Gastrocnemius medialis (tissue), 4 donors: Measurements from ENCODE around the gene EFNB2. TPM values are rescaled to one million over a fixed set of nuclear protein-coding genes. Genes with fewer than 3 reads are reported as not detected.

ENCODE experiments used
- ATAC-seq, 2 donors: fragments of 150-250 bp; one replicate each; pipeline ENCODE4 v1.9.1; 2016
- DNase-seq, 2 donors: peaks; one replicate each; pipeline ENCODE4 v3.0.0-alpha.2; 2019
- H3K27ac ChIP-seq, 4 donors: fragments of 200-600 bp; sonication (generic); 1 replicate in 1 of 4; 2 replicates in 3 of 4; pipeline ENCODE4 v1.5.1; 2016 to 2018; ENCODE audit warnings: mild to moderate bottlenecking in 2 of 4, moderate library complexity in 1 of 4
- H3K27me3 ChIP-seq, 3 donors: fragments of 200-600 bp; sonication (generic) in 2 of 3; 1 replicate in 1 of 3; 2 replicates in 2 of 3; pipeline versions ENCODE4 v1.5.1 to v1.6.0; 2016 to 2019; ENCODE audit warnings: mild to moderate bottlenecking in 1 of 3, moderate library complexity in 1 of 3
- H3K36me3 ChIP-seq, 2 donors: fragments of 200-600 bp; sonication (generic) in 1 of 2; one replicate each; pipeline ENCODE4 v1.5.1; 2017 to 2018
- H3K4me1 ChIP-seq, 2 donors: fragments of 200-600 bp; sonication (generic) in 1 of 2; one replicate each; pipeline ENCODE4 v1.5.1; 2016 to 2017; ENCODE audit warnings: mild to moderate bottlenecking in 2 of 2
- H3K4me3 ChIP-seq, 4 donors: fragments of 200-600 bp; sonication (generic) in 3 of 4; 1 replicate in 1 of 4; 2 replicates in 3 of 4; pipeline ENCODE4 v1.5.1; 2016 to 2019; ENCODE audit warnings: mild to moderate bottlenecking in 2 of 4
- H3K9me3 ChIP-seq, 3 donors: fragments of 200-600 bp; sonication (generic) in 2 of 3; 1 replicate in 1 of 3; 2 replicates in 2 of 3; pipeline ENCODE4 v1.5.1; 2016 to 2019
- POLR2A ChIP-seq, 2 donors: fragments of 450-650 bp; IDR thresholded peaks; one replicate each; pipeline ENCODE4 v1.6.1; 2017; ENCODE audit warnings: antibody characterized with exemption in 2 of 2, mild to moderate bottlenecking in 2 of 2, moderate library complexity in 2 of 2
- in situ Hi-C, 4 donors: fragments of 200-750 bp; cut with MboI; loops; one replicate each; pipeline versions ENCODE4 v1.15.0 to v1.8.0; 2017; ENCODE audit warnings: low sequenced_read_pairs in 4 of 4
- intact Hi-C: fragments of 100-400 bp; cut with DNase I; formaldehyde crosslinking; loops from one replicate; pipeline ENCODE4 v1.15.1; 2023; ENCODE audit warnings: low total_unique reads
- total RNA-seq, 4 donors: library from RNA; depleted of rRNA; stranded (reverse); fragments of >200 nt; gene quantifications; one replicate each; pipeline versions ENCODE4 v1.1.0 to v1.2.3, GENCODE V29; 2016
- TF ChIP-seq, protein P1 (sequence below), 5 experiments: fragments of 450-650 bp in 3 of 5; fragments of 200-600 bp in 2 of 5; sonication (generic) in 2 of 5; IDR thresholded peaks in 4 of 5; conservative IDR thresholded peaks in 1 of 5; 1 replicate in 4 of 5; 2 replicates in 1 of 5; pipeline ENCODE4 v1.5.1; 2016 to 2019; ENCODE audit warnings: antibody characterized with exemption in 5 of 5, mild to moderate bottlenecking in 3 of 5, moderate library complexity in 3 of 5

Gene EFNB2
- total RNA-seq, 4 donors from 2014 or later: 5.7 to 9.3 (median 6.1) TPM

DNA sequence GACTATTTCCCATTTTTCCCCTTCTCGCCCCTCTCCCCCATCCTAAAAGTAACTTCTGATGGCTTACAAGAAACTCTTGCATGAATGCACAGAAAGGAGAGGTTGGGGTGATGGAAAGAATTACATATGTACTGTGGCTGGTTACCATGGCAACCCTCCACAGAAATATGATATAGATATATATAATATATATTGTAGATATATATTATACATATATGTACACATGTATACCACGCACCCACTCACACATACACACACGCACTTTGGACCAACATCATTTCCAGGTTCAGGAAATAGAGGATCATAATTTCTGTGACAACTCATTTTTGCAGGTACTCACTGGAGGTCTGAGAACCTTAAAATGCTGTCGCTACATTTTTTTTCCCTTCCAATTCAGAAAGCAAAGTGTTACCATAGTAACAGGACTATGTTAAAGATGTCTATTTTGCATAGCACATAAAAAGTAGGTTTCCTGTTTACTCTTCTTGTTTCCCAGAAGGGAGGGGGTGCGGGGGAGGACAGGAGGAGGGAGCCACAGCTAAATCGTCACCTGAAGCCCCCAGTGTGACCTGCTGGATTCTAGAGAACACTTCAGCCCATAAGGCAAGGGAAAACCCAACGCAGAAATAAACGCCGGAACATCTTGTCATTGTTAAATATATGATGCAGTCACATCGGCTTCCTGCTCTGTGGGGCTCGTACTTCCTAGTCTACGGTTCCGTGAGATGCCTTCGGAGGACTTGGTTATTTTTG is 44.7 kb downstream of the EFNB2 start:
- H3K9me3 ChIP-seq: no peaks in the 10 kb centered on the region
- no peak overlapping the region for H3K4me3 ChIP-seq
- peaks cover 3 to 13% of the 10 kb centered on the region in 2 donors for H3K4me1 ChIP-seq
- H3K27me3 ChIP-seq: no peaks in the 10 kb centered on the region
- peaks cover 0 to 20% of the 10 kb centered on the region in 2 donors for H3K36me3 ChIP-seq
- ATAC-seq: no peak
- peak overlapping the region in 1 of 4 donors; percentile 48 for H3K27ac ChIP-seq
- no peak for TF ChIP-seq POLR2A (IDR thresholded peaks at IDR 0.05)
- TF ChIP-seq, protein P1, sequence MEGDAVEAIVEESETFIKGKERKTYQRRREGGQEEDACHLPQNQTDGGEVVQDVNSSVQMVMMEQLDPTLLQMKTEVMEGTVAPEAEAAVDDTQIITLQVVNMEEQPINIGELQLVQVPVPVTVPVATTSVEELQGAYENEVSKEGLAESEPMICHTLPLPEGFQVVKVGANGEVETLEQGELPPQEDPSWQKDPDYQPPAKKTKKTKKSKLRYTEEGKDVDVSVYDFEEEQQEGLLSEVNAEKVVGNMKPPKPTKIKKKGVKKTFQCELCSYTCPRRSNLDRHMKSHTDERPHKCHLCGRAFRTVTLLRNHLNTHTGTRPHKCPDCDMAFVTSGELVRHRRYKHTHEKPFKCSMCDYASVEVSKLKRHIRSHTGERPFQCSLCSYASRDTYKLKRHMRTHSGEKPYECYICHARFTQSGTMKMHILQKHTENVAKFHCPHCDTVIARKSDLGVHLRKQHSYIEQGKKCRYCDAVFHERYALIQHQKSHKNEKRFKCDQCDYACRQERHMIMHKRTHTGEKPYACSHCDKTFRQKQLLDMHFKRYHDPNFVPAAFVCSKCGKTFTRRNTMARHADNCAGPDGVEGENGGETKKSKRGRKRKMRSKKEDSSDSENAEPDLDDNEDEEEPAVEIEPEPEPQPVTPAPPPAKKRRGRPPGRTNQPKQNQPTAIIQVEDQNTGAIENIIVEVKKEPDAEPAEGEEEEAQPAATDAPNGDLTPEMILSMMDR (IDR thresholded peaks at IDR 0.05 in 4 of 5, conservative IDR thresholded peaks at IDR 0.05 in 1 of 5): no peak
- in situ Hi-C loops (no loop called here), intact Hi-C loops (no loop called here)
- no peak for DNase-seq

DNA sequence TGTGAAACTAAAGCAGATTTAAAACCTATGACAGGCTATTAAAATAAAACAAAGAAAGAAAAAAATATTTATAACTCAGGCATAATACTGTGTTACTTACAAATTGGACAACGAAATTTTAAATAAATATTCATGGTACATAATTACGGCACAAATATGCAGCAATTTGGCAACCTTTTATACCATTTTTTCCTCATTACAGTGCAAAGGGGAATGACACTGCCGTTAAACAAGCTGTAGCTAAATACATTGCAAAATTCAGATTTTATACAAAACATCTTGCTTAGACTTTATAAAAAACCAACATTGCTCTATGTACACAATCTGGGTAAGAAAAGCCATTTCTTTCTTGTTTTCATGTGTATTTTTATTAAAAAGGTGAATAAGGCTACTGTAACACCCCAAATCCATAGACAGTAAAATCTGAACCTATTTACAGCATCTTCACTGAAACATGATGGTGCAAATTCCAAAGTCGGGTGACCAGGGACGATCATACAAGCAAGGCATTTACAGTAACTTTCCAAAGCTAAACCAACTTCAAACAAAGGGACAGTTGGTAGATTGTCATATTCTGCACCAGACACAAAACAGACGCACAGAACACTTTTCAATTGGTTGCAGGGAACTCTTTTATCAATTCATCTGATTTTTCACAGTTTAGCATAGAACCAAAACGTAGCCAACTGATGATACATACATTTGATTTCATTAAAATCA is 45.5 kb downstream of the EFNB2 start:
- Histone ChIP-seq H3K27ac (peak overlapping the region in 1 of 4 donors; percentile 48), H3K27me3 (no peaks in the 10 kb centered on the region), H3K4me3 (no peak overlapping the region), H3K9me3 (no peaks in the 10 kb centered on the region), H3K4me1 (peaks cover 5 to 16% of the 10 kb centered on the region in 2 donors), H3K36me3 (peaks cover 0 to 20% of the 10 kb centered on the region in 2 donors)
- DNase-seq (no peak), ATAC-seq (no peak)
- in situ Hi-C loops (no loop called here), intact Hi-C loops (no loop called here)
- TF ChIP-seq, protein P1 (IDR thresholded peaks at IDR 0.05 in 4 of 5, conservative IDR thresholded peaks at IDR 0.05 in 1 of 5): no peak
- TF ChIP-seq POLR2A (IDR thresholded peaks at IDR 0.05): no peak

DNA sequence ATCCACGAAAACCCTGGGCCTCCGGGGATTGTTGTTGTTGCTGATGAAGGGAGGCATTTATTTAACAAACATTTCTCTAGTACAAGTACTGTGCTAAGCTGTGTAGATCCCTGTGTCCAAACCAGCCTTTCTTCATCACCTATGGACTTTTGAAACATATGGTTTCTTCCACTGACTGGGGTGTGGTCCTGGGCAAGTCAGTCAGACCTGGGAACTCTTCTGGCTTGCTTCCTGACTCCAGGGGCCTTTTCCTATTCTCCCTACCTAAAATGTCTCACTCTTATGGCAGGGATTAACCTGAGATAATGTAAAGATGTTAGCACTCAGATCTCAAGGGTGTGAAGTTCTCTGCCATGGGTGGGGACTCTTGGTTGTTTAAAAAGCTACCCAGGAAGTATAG is 46.8 kb downstream of the EFNB2 start:
- in situ Hi-C loops: no loop called here

DNA sequence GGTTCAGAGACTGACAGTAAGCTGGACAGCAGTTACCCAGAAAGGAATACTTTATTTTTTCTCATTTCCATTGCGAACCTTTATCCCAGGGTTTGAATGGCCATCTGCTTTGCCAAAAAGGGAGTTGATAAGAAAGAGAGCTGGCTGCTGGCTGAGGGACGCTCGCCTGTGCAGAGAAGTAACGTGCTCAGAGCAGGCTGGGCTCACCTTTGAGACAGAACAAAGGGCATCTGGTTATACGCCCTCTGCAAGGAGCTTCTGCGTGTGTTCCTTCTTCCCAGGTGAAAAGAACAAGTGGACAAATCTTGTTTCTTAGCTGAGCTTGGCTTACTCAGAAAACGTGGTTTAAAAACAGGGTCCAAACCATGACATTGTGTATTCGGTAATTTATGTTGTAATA is 47.4 kb downstream of the EFNB2 start:
- intact Hi-C loops: no loop called here
- peaks cover 15 to 27% of the 10 kb centered on the region in 2 donors for H3K4me1 ChIP-seq
- in situ Hi-C loops: no loop called here
- H3K27me3 ChIP-seq: no peaks in the 10 kb centered on the region
- ATAC-seq: no peak
- TF ChIP-seq, protein P1 (IDR thresholded peaks at IDR 0.05 in 4 of 5, conservative IDR thresholded peaks at IDR 0.05 in 1 of 5): no peak
- H3K9me3 ChIP-seq: no peaks in the 10 kb centered on the region
- peaks cover 0 to 14% of the 10 kb centered on the region in 2 donors for H3K36me3 ChIP-seq
- no peak overlapping the region for H3K4me3 ChIP-seq
- no peak for DNase-seq
- H3K27ac ChIP-seq: no peak overlapping the region

More for the DNA sequence above, 46.8 kb downstream of the EFNB2 start:
- peaks cover 0 to 20% of the 10 kb centered on the region in 2 donors for H3K36me3 ChIP-seq
- intact Hi-C loops: no loop called here
- DNase-seq (no peak), ATAC-seq (no peak)
- TF ChIP-seq POLR2A (IDR thresholded peaks at IDR 0.05): no peak
- TF ChIP-seq, protein P1 (IDR thresholded peaks at IDR 0.05 in 4 of 5, conservative IDR thresholded peaks at IDR 0.05 in 1 of 5): no peak
- no peak overlapping the region for H3K4me3 ChIP-seq
- no peaks in the 10 kb centered on the region for H3K9me3 ChIP-seq
- H3K27me3 ChIP-seq: no peaks in the 10 kb centered on the region
- H3K27ac ChIP-seq: no peak overlapping the region
- H3K4me1 ChIP-seq: peaks cover 15 to 25% of the 10 kb centered on the region in 2 donors
